ENCODE data around the gene LHX6.

The LHX6 gene

DNA sequence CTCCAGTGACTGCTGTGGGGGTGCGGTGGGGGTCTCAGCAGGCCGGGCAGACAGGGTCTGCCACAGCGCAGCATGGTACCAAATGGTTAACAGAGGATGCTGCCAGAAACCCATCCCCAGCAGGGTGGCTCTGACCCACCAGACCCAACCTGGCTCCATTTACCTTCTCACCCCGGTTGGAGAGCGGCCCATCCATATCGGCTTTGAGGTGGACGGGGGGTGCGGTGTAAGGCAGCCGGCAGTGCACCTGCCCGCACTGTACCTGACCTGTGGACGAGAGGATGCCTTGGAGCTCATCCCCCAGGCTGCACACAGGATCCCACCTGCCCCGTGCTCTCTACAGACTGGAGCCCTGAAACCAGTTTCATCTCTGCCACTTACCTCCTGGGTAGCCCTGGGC is 19.3 kb downstream of the LHX6 start:
- H3K4me3 ChIP-seq (ENCODE audit: low read depth, low read length) = no peak overlapping the region
- TF ChIP-seq, protein P1, sequence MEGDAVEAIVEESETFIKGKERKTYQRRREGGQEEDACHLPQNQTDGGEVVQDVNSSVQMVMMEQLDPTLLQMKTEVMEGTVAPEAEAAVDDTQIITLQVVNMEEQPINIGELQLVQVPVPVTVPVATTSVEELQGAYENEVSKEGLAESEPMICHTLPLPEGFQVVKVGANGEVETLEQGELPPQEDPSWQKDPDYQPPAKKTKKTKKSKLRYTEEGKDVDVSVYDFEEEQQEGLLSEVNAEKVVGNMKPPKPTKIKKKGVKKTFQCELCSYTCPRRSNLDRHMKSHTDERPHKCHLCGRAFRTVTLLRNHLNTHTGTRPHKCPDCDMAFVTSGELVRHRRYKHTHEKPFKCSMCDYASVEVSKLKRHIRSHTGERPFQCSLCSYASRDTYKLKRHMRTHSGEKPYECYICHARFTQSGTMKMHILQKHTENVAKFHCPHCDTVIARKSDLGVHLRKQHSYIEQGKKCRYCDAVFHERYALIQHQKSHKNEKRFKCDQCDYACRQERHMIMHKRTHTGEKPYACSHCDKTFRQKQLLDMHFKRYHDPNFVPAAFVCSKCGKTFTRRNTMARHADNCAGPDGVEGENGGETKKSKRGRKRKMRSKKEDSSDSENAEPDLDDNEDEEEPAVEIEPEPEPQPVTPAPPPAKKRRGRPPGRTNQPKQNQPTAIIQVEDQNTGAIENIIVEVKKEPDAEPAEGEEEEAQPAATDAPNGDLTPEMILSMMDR (IDR thresholded peaks at IDR 0.05; ENCODE audit: control insufficient read depth, extremely low read depth, insufficient read depth) = no peak
- no peak for DNase-seq (ENCODE audit: low read depth)

DNA sequence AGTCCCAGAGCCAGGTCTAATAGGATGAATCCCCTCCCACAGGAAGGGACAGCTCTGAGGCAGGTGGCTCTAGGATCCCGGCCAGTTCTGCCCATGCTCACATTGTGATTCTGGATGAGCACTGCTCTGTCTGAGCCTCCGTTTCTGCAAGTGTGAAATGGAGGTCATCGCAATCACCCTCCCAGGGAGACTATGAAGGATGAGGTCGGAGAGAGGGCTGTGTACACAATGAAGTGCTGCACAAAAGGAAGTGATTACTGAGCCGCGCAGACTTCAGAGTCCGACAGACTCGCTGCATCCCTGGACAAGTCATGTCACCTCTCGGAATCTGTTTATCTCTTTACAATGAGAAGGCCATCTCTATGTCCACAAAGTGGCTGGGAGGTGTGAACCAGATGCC is 21.7 kb downstream of the LHX6 start:
- DNase-seq (ENCODE audit: low read depth) = no peak
- TF ChIP-seq, protein P1 (IDR thresholded peaks at IDR 0.05; ENCODE audit: control insufficient read depth, extremely low read depth, insufficient read depth) = no peak
- H3K4me3 ChIP-seq (ENCODE audit: low read depth, low read length) = no peak overlapping the region

DNA sequence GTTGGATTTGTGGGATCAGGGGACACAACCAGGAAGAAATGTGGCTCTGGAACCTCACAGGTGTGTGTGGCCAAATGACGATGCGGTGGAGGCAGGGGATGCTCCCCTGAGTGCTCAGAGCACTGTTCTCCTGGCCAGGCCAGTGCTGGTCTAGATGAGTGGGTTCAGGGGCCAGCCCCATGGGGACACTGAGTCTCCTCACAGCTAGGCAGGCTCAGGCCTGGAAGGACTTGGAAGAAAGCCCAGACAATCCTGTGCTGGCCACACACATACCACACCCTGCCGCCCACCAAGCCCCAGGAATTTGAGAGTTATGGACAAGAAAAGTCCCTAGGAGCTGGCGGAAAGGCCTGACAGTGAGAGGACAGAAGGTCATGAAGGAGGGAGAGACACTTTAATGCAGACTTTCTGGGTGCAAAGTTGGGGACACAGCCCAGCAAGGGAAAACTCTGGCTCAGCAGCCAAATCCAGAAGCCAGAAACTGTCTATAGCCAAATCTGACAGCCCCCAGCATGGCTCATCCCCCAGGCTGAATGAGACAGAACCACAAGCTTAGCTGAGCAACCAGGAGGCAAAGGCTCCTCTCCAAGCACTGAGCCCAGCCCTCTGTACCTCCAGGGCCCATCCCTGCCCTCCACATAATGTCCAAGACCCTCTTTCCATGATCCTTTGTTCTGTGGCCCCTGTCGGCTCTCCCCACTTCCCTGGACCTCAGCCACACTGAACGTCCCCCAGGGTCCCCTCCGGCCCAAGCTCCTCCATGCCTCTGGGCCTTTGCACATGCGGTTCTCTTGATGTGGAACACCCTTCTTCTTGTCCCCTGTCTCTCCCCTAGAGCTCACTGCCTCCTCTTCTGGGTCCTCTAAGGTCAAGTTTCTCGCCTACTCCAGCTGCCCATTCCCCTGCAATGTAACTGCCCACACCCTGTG is 22.4 kb downstream of the LHX6 start:
- DNase-seq (ENCODE audit: low read depth) = no peak
- TF ChIP-seq, protein P1 (IDR thresholded peaks at IDR 0.05; ENCODE audit: control insufficient read depth, extremely low read depth, insufficient read depth) = no peak

DNA sequence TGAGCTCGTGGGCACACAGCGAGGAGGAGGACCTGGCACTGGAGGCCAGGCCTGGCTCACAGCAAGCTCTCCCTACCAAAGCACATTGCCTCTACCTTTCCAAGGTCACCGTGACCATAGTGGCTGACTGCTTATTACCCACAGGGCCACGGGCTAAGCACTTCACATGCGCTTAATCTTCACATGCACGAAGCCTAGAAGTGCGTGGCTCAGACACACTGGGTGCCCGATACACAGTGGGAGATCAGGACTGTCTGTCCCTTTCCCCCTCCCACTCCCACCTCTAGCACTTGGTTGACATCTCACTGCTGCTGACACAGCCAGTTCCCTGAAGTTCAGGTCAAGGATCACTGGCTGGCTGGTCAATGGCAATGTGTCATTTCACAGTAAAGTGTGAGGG is 23.6 kb downstream of the LHX6 start:
- no peak for DNase-seq (ENCODE audit: low read depth)
- TF ChIP-seq, protein P1 (IDR thresholded peaks at IDR 0.05; ENCODE audit: control insufficient read depth, extremely low read depth, insufficient read depth) = no peak
- no peak overlapping the region for H3K4me3 ChIP-seq (ENCODE audit: low read depth, low read length)

More for the DNA sequence above, 22.4 kb downstream of the LHX6 start:
- H3K4me3 ChIP-seq (ENCODE audit: low read depth, low read length) = no peak overlapping the region

DNA sequence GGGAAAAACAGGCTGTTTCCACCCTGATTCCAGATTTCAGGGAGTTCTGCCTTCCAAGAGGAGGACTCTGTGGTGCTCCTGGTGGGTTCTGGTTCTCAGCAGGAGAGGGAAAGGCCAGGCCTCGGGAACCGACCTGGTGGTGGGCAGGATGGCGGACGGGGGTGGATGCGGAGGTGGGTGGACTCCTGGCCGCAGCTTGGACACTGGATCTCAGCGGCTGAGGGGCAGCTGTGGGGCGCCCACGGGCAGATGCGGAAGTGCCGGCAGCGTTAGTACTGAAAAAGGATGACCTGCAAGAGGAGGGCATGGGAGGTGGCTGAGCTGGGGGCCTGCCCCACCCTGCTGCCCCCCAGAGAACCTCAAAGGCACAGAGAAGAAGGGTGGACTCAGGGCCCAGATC is 24.3 kb downstream of the LHX6 start:
- no peak overlapping the region for H3K4me3 ChIP-seq (ENCODE audit: low read depth, low read length)
- no peak for DNase-seq (ENCODE audit: low read depth)
- TF ChIP-seq, protein P1 (IDR thresholded peaks at IDR 0.05; ENCODE audit: control insufficient read depth, extremely low read depth, insufficient read depth) = no peak

DNA sequence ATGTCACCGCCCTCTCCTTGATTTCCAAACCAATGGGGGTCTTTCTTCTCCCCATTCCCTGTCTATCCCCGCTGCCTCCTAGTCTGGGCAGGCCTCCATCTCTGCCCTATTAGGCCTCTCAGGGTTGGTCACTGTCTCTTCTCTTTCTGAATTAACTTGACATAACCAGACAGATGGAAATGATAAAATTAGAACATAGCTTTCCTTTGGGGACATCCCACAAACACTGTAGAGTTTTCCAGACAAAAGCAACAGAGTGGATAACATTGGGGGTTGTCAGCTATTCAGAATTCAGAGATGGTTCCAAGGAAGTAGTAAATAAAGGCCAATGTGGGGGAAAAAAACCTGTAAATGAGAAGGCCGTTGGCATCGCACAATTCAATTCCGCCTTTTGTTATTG is 24.7 kb downstream of the LHX6 start:
- no peak for DNase-seq (ENCODE audit: low read depth)
- no peak overlapping the region for H3K4me3 ChIP-seq (ENCODE audit: low read depth, low read length)

More for the DNA sequence above, 24.7 kb downstream of the LHX6 start:
- TF ChIP-seq, protein P1 (IDR thresholded peaks at IDR 0.05; ENCODE audit: control insufficient read depth, extremely low read depth, insufficient read depth) = no peak
